Endothelial cell of umbilical vein (primary cell): ENCODE measurements around the gene HOXC13. TPM values are rescaled to one million over a fixed set of nuclear protein-coding genes. Genes with fewer than 3 reads are reported as not detected.

Source experiments
- BruUV-seq: library from RNA; stranded (reverse); fragments of 400-500 nt; replicated peaks from 2 replicates; lab custom pipeline; 2021; lab: Mats Ljungman, UMichigan
- CTCF ChIA-PET: fragments of 300-600, 350-600 bp; sonication (Branson Sonifier 250); formaldehyde crosslinking; loops from one replicate; lab custom pipeline; 2021; ENCODE audit warnings: antibody characterized with exemption, inconsistent platforms; lab: Charles Lee
- POLR2A ChIA-PET: fragments of 300-600, 350-600 bp; sonication (Branson Sonifier 250); formaldehyde crosslinking; loops from one replicate; lab custom pipeline; 2021; ENCODE audit warnings: antibody characterized with exemption, inconsistent platforms; lab: Charles Lee
- DNase-seq: peaks from one replicate; pipeline ENCODE4 v3.0.0-alpha.2; 2011; ENCODE audit warnings: low read depth, low spot score
- FAIRE-seq: peaks from 2 replicates; lab custom pipeline; 2011; peaks lifted over from hg19 to GRCh38; lab: Jason Lieb, UNC
- H2AFZ ChIP-seq: 2 replicates; pipeline ENCODE4 v1.6.0; 2012; ENCODE audit warnings: low read depth, low read length, control low read depth, inconsistent platforms
- H3K27ac ChIP-seq: 2 replicates; pipeline ENCODE4 v1.5.1; 2011; ENCODE audit warnings: low read depth, mild to moderate bottlenecking, control low read depth, low read length, moderate library complexity; ENCODE audit not compliant: insufficient read depth
- H3K27me3 ChIP-seq, 2 experiments: 2 replicates each; pipeline versions ENCODE4 v1.6.0 to v1.6.1; 2011; ENCODE audit warnings: low read length in 2 of 2, mixed read lengths in 1 of 2; ENCODE audit not compliant: control insufficient read depth in 2 of 2, insufficient read depth in 2 of 2
- H3K36me3 ChIP-seq, 2 experiments: 2 replicates in 1 of 2; 3 replicates in 1 of 2; pipeline ENCODE4 v1.5.1; 2011; ENCODE audit warnings: low read length in 2 of 2, mild to moderate bottlenecking in 1 of 2, moderate library complexity in 1 of 2; ENCODE audit not compliant: control insufficient read depth in 2 of 2, insufficient read depth in 2 of 2; ENCODE audit errors: extremely low read depth in 1 of 2
- H3K4me1 ChIP-seq: 3 replicates; pipeline ENCODE4 v1.5.1; 2011; ENCODE audit warnings: mild to moderate bottlenecking, low read length; ENCODE audit not compliant: control insufficient read depth, insufficient read depth; ENCODE audit errors: extremely low read depth
- H3K4me2 ChIP-seq: 2 replicates; pipeline ENCODE4 v1.6.1; 2011; ENCODE audit warnings: low read length, control low read depth, mixed read lengths; ENCODE audit not compliant: insufficient read depth
- H3K4me3 ChIP-seq, 3 experiments: fragments of 200-600 bp in 1 of 3; sonication (generic), shearing (Covaris generic) in 1 of 3; replicated peaks in 1 of 3; 2 replicates each; pipeline ENCODE4 v1.5.1; 2011 to 2016; ENCODE audit warnings: control low read depth in 3 of 3, low read length in 3 of 3, mild to moderate bottlenecking in 2 of 3, inconsistent platforms in 1 of 3, low read depth in 1 of 3, moderate library complexity in 1 of 3; ENCODE audit not compliant: insufficient read depth in 1 of 3
- H3K79me2 ChIP-seq: 2 replicates; pipeline ENCODE4 v1.6.0; 2012; ENCODE audit warnings: low read length, inconsistent platforms; ENCODE audit not compliant: control insufficient read depth, insufficient read depth
- H3K9ac ChIP-seq: replicated peaks from 2 replicates; pipeline ENCODE3; 2011; ENCODE audit warnings: low read length, control low read depth; ENCODE audit not compliant: insufficient read depth; ENCODE audit errors: extremely low read depth
- H3K9me1 ChIP-seq: replicated peaks from 3 replicates; pipeline ENCODE4 v1.6.0; 2011; ENCODE audit warnings: mild to moderate bottlenecking, low read length; ENCODE audit not compliant: control insufficient read depth, insufficient read depth; ENCODE audit errors: extremely low read depth
- H3K9me3 ChIP-seq: replicated peaks from 2 replicates; pipeline ENCODE4 v1.5.1; 2012; ENCODE audit warnings: low read length, inconsistent platforms; ENCODE audit not compliant: control insufficient read depth, insufficient read depth
- H4K20me1 ChIP-seq: replicated peaks from 2 replicates; pipeline ENCODE3; 2011; ENCODE audit warnings: mild to moderate bottlenecking, low read length; ENCODE audit not compliant: control insufficient read depth, insufficient read depth; ENCODE audit errors: extremely low read depth
- EZH2 ChIP-seq: IDR thresholded peaks from 2 replicates; pipeline ENCODE4 v1.6.1; 2012; ENCODE audit warnings: borderline replicate concordance, low read depth, mild to moderate bottlenecking, moderate library complexity, low read length, inconsistent platforms; ENCODE audit not compliant: severe bottlenecking
- FOS ChIP-seq: IDR thresholded peaks from 2 replicates; pipeline ENCODE4 v1.6.1; 2011; ENCODE audit warnings: mild to moderate bottlenecking, low read length, moderate library complexity, borderline replicate concordance; ENCODE audit not compliant: insufficient read depth
- GATA2 ChIP-seq: IDR thresholded peaks from 2 replicates; pipeline ENCODE4 v1.7.0; 2011; ENCODE audit warnings: low read depth, mild to moderate bottlenecking, moderate library complexity, mixed read lengths, low read length; ENCODE audit not compliant: insufficient read length, insufficient read depth
- JUN ChIP-seq: IDR thresholded peaks from 2 replicates; pipeline ENCODE4 v1.6.1; 2011; ENCODE audit warnings: borderline replicate concordance, low read depth; ENCODE audit not compliant: insufficient read length, insufficient read depth
- MAX ChIP-seq: IDR thresholded peaks from 2 replicates; pipeline ENCODE4 v1.6.1; 2011; ENCODE audit not compliant: insufficient read depth, insufficient read length
- MYC ChIP-seq: IDR thresholded peaks from one replicate; pipeline ENCODE4 v1.6.1; 2011; ENCODE audit warnings: mild to moderate bottlenecking, low read depth, low read length
- POLR2A ChIP-seq: IDR thresholded peaks from 2 replicates; pipeline ENCODE4 v1.6.1; 2012; ENCODE audit warnings: low read depth, mild to moderate bottlenecking, control low read depth, low read length
- POLR2AphosphoS5 ChIP-seq: IDR thresholded peaks from 2 replicates; pipeline ENCODE4 v1.6.1; 2012; ENCODE audit warnings: low read depth, mild to moderate bottlenecking, control low read depth, low read length, moderate library complexity; ENCODE audit not compliant: insufficient read depth
- dilution Hi-C: fragments of 300-500 bp; cut with MboI; formaldehyde crosslinking; loops from one replicate; pipeline ENCODE4 v1.15.0; 2019; ENCODE audit warnings: low sequenced_read_pairs; ENCODE audit not compliant: extremely low pct_ligation_motif_present
- intact Hi-C: fragments of 100-400 bp; cut with micrococcal nuclease; formaldehyde crosslinking; loops from one replicate; pipeline ENCODE4 v1.10.0; 2022
- polyA plus RNA-seq, 4 experiments: library from polyadenylated mRNA; depleted of rRNA in 3 of 4; stranded (reverse) in 3 of 4; unstranded in 1 of 4; fragments of >200 nt; gene quantifications; 2 replicates each; pipeline versions ENCODE4 v1.2.1 to v1.2.3, GENCODE V29; 2011 to 2012; ENCODE audit warnings: missing spikeins in 1 of 4
- total RNA-seq: library from RNA; stranded (reverse); gene quantifications from 2 replicates; pipeline ENCODE4 v1.2.3, GENCODE V29; 2021
- TF ChIP-seq, protein P1 (sequence below), 2 donors: IDR thresholded peaks; 1 replicate in 1 of 2; 2 replicates in 1 of 2; pipeline ENCODE4 v1.5.1; 2011; ENCODE audit warnings: low read length in 2 of 2, mild to moderate bottlenecking in 2 of 2, moderate library complexity in 2 of 2, control low read depth in 1 of 2, inconsistent platforms in 1 of 2, low read depth in 1 of 2; ENCODE audit not compliant: insufficient read depth in 1 of 2; ENCODE audit errors: extremely low read depth in 1 of 2

Gene HOXC13
- total and polyA plus RNA-seq, 2 donors (not counting 3 experiments of a cell fraction or from before 2014, with no cell fraction given), result not detected

DNA sequence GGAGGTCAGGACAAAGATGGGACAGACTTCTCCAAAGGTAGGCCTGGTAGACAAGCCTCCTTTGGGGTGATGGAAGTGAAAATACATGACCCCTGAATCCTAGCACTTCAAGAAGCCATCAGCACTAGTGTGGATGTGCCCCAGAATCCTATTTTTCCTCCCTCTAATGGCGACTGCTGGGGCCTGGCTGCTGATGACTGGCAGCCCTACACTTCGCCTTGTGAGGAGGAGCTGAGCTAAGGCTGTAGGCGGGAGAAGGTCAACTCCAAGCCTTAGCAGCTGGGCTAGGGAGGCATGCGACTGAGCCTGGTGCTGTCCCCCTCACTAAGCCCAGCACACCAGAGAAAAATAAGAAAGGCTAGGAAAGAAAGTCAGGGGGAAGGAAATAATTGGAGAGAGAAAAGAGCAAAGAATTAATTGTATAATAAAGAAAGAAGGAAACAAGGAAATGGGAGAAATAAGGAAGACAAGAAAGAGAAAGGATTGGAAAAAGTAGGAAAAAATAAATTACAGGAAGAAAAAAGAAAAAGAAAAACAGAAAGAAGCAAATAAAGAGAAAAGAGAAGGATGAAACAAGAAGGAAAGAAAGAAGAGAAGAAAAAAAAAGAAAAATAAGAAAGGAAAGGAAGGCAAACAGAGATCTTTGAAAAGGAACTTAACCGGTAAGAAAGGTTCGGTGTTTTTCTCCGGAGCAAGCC, 41.6 kb downstream of the HOXC13 start:
- POLR2A ChIA-PET, result no interaction called here
- dilution Hi-C loops (no loop called here), intact Hi-C loops (no loop called here)
- Histone ChIP-seq H3K4me1 (no peaks in the 10 kb centered on the region), H3K27ac (no peak overlapping the region), H3K4me3 (no peak overlapping the region), H3K9ac (no peak overlapping the region), H2AFZ (no peak overlapping the region), H3K9me3 (no peaks in the 10 kb centered on the region), H3K36me3 (no peaks in the 10 kb centered on the region), H3K9me1 (no peaks in the 10 kb centered on the region), H3K27me3 (peaks cover 84 to 91% of the 10 kb centered on the region in 2 experiments), H3K79me2 (no peaks in the 10 kb centered on the region), H3K4me2 (no peak overlapping the region), H4K20me1 (no peaks in the 10 kb centered on the region)
- FAIRE-seq (no peak), DNase-seq (no peak)
- BruUV-seq, result no TSS peak
- CTCF ChIA-PET, result interaction anchor here (0.8 kb wide), 1 partner anchor 25 kb away, joined by 3 read pairs; no protein-coding TSS in a partner anchor
- TF ChIP-seq EZH2, result no peak
- TF ChIP-seq GATA2, result no peak
- TF ChIP-seq MAX, result no peak
- no peak for TF ChIP-seq MYC
- TF ChIP-seq, protein P1, sequence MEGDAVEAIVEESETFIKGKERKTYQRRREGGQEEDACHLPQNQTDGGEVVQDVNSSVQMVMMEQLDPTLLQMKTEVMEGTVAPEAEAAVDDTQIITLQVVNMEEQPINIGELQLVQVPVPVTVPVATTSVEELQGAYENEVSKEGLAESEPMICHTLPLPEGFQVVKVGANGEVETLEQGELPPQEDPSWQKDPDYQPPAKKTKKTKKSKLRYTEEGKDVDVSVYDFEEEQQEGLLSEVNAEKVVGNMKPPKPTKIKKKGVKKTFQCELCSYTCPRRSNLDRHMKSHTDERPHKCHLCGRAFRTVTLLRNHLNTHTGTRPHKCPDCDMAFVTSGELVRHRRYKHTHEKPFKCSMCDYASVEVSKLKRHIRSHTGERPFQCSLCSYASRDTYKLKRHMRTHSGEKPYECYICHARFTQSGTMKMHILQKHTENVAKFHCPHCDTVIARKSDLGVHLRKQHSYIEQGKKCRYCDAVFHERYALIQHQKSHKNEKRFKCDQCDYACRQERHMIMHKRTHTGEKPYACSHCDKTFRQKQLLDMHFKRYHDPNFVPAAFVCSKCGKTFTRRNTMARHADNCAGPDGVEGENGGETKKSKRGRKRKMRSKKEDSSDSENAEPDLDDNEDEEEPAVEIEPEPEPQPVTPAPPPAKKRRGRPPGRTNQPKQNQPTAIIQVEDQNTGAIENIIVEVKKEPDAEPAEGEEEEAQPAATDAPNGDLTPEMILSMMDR (IDR thresholded peaks at IDR 0.05; ENCODE audit: extremely low read depth in 1 of 2, insufficient read depth in 1 of 2, low read depth in 1 of 2, low read length in 2 of 2), result no peak
- no peak for TF ChIP-seq POLR2A
- no peak for TF ChIP-seq JUN
- no peak for TF ChIP-seq POLR2AphosphoS5
- TF ChIP-seq FOS, result no peak
